NCI-H2107 (cell line): Measurements from ENCODE around the gene TMEM95.

Experiments used
- DNase-seq: peaks from one replicate; lab custom pipeline; 2025; lab: John Stamatoyannopoulos, UW

TMEM95 gene

DNA sequence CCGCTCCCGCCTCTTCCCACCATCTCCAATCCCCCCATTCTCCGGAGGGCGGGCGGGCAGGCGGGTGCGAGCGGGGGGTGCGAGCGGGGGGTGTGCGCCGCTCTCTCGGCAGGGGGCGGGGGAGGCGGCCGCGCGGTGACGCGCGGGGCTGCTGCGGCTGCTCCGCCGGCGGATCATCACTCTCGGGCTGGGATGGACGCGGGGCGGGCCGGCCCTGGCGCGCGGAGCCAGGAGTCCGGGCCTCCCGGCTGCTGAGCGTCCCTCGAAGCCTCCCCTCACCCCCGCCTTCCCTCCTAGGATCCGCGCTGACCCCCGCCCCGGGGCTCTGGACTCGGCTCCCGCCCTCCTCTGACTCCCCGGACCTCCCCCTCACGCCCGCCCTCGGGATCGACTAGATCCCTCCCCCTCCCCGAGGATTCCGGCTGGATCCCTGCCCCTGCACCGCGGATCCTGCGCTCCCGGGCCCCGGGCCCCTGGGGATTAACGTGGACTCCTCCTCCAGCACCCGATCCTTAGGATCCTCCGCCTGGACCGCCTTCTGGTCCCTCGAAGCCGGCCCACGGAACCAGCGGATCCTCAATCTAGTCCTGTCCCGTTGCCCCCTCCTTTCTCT lies 49.9 kb downstream of the TMEM95 start:
- DNase-seq = no peak

DNA sequence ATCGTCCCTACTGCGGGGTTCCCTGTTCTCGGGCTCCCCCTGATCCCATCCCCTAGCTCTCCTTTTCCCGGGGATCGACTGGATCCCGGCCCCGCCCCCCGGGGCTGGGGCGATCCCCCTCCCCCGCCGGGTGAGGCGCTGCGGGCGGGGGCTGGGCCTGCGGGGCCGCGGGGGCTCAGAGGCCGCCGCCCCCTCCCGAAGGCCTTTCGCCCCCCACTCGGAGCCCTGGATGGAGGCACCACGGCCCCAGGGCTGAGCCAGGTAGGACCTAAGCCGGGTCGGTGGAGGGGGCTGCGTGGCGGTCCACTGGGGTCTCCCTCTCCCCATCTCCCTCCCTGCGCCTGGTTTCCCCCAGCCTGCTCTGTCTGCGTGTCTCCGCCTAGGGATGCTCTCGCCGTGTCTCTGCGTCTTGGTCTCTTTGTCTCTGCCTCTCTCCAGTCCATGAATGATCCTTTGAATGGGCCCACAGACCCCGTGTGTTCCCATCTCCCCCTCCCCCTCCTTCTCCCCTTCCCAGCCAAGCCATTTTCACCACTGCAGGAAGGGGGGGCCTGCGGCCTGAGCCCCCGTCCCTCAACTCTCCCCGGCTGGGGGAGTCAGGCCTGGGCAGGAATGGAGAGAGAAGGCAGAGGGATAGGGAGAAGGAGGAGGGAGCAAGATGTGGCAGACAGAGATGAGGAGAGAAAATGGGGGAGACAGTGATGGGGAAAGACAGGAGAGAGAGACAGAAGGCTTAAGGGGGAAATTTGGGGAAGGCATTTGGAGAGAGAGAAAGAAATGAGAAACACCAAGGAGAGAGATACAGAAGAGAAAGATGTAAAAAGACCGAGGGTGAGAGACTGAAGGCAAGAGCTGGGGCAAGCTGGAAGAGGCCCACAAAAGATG lies 50.6 kb downstream of the TMEM95 start:
- DNase-seq = no peak

DNA sequence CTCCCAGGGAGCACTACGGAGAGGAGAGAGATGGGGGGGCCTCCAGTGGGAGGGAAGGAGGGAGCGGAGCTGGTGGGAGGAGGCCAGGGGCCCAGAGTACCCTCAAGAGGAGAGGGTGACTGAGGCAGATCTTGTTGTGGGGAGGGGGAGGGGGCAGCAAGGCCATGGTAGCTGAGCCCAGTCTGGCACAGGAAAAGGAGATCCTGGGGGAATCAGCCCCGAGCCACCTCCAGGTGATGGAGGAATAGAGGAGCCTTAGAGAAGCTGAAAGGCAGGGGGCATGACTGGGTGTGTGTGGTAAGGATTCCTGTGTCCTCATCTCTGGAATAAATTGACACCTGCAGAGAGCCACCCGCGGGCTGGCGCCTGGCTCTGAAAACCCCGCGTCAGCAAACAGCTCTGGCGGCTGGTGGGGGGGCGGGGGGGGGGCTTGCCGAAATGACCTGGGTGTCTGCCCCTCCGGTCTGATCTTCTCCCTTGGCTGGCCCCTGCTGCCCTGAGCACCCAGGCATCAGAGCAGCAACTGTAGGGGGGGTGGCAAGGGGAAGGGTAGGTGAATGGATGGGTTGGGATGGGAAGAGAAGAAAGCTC lies 51.4 kb downstream of the TMEM95 start:
- DNase-seq = peak; percentile 9
